Measurements from ENCODE around the gene SORL1. TPM values are rescaled to one million over a fixed set of nuclear protein-coding genes. Genes with fewer than 3 reads are reported as not detected.
"Not testable (repeated sequence)": the region's sequence is repeated elsewhere in the genome, so short reads cannot be mapped to it uniquely, and the experiment has no call there.

SORL1 gene
- total RNA-seq, 1 donor from 2014 or later = 4.3 TPM

DNA sequence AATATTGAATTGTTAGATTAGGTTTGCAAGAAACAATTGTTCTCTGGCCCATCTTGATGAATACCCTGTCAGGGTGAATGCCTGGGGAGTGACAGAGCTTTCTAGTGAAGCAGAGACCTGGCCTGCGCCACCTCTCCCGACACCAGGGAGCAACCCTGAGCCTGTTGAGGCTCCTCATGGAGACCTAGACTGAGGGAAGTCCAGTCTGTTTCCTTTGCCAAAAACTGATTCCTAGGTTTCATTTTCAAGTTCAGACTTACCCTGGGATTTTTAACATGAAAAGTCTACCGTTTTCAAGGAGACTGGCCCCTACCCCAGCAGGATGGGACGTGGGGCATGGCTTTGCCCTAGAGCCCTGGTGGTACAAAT, 174.4 kb downstream of the SORL1 start:
- no peak for DNase-seq (ENCODE audit: low read depth)

DNA sequence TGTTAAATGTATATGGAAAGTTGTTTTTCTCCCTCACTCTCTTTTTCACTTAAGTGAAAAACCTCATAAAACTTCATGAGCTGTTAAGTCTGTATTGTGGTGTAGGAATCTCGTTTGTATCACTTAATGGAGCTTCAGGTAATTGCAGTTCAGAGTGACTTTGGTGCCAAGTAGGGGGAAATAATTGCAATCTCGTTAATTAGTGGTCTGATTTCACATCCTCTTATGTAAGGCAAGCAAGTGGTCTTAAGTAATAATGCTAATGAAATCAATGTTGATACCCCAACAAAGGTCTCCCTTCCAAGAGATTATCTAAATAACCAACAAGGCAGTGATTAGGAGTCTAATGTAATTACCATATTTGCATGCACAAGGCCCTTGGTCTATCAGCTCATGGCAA, 174.9 kb downstream of the SORL1 start:
- DNase-seq (ENCODE audit: low read depth) = no peak

DNA sequence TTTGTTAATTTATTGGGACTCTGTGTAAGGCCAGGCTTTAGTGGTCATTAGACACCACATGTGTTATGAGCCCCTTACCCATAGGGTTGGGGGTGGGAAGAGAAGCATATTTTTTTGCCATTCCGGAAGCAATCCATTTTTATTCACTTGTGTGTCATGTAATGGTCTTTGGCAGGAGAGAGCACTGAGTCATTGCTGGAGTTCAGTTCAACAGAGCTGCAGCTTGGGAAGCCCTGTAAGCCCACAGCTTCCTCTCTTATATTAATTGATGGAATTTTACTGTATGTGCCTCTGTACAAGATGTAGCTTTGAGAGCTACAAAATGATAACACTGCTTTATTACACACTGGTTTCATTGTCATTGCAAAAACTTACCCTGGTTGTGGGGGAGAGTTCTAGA, 177.9 kb downstream of the SORL1 start:
- peak; percentile 52 for DNase-seq (ENCODE audit: low read depth)

DNA sequence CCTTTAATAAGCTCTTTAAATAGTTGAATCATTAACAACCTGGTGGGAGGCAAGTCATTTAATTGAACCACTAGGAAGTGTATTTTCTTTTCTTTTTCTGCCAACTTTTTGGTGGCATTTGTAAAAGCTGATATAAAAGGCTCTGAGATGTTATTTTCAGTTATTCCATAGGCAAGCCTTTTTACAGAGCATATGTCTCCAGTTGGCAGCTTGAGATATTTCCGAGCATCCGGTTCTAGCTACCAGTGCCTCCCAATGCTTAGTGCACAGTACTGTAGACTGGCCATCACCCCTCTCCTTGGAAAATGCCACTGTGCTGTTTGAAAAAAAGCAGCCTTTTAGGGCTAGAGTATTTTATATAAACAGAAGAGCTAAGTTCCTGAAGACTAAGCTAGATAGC, 179.3 kb downstream of the SORL1 start:
- DNase-seq (ENCODE audit: low read depth) = no peak

DNA sequence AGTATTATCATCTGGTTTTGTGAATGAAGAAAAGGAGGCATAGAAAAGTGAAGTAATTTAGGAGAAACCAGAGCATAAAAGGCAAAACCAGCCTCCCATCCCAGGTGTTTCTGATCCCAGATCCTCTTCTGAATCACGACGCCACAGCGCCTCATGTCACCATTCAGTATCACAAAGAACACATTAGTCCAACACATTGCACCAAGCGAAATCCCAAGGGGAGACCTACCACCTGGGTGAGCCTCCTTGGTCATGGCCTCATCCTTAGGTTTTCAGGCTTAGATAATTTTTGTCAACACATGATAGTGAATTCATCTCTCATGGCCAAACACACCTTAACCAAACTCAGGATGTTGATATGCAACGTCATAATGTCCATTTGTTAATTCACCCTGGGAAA, 182.2 kb downstream of the SORL1 start:
- DNase-seq (ENCODE audit: low read depth) = no peak

DNA sequence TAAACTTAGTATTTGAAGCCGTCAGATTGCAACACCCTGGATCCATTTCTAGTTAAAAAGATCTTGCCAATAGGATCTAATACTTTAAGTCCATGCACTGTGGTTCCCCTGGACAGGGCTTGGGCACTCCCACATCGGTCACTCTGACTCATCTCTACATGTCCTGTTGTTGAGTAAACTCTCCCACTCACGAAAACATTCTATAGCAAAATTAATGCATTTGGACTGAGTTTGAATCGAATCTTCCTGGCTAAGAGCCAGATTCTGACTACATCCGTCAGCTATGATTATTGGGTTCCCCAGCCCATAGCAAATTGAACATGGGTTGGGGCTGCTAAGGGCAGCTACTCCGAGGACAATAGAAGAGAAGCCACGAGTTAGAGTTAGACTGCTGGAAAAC, 182.8 kb downstream of the SORL1 start:
- DNase-seq (ENCODE audit: low read depth) = peak; percentile 55

DNA sequence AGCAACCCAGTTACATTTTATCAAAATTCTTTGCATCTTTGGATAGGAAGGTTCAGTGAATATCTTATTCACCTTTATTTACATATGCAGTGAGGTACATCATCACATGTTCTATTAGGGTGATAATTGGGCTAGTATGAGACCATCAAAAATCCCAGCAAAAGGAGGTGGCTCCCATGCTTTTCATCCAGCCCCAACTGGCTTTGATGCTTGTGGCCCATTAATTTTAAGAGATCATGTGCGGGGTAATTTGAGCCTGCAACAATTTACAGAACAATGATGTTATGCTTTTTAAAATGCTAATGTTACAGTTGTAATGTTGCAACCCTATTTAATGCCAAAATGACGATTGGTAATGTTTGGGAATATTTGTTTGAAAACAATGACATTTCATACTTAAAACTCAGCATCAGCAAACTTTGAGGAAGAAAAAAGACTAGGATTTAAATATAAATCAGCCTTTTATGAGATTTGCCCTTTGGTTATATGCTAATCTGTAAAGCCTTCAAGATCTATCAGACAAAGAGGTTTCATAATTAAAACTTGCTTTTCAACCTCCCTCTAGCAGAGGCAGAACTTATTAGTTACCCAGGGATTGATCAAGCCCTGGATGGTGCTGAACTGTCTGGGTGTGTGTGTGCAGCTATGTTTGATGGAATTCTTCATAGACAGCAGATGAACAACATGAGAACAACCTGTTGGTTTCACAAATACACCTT, 184.1 kb downstream of the SORL1 start:
- DNase-seq (ENCODE audit: low read depth) = no peak

DNA sequence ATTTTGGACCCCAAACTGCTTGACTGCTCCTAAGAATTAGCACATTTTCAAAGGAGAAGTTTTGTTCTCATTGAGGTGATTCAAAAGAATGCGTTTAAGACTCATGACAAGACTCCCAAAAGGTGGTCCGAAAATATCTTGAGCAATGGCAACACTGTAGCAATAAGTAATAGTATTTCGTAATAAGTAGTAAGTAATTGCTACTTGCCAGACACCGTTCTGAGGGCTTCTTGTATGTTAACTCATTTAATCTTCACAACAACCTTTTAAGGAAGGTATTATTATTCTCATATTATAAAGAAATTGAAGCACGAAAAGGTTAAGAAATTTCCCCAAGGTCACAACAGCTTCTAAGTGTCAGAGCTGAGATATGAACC, 184.7 kb downstream of the SORL1 start:
- DNase-seq (ENCODE audit: low read depth) = no peak

DNA sequence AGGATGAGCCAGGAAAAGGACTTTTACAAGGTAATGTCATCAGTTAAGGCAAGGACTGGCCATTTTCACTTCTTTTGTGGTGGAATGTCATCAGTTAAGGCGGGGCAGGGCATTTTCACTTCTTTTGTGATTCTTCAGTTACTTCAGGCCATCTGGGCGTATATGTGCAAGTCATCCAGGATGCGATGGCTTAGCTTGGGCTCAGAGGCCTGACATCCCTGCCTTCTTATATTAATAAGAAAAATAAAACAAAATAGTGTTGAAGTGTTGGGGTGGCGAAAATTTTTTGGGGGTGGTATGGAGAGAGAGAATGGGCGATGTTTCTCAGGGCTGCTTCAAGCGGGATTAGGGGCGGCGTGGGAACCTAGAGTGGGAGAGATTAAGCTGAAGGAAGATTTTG, 185.5 kb downstream of the SORL1 start:
- not testable (repeated sequence) for DNase-seq (ENCODE audit: low read depth)

DNA sequence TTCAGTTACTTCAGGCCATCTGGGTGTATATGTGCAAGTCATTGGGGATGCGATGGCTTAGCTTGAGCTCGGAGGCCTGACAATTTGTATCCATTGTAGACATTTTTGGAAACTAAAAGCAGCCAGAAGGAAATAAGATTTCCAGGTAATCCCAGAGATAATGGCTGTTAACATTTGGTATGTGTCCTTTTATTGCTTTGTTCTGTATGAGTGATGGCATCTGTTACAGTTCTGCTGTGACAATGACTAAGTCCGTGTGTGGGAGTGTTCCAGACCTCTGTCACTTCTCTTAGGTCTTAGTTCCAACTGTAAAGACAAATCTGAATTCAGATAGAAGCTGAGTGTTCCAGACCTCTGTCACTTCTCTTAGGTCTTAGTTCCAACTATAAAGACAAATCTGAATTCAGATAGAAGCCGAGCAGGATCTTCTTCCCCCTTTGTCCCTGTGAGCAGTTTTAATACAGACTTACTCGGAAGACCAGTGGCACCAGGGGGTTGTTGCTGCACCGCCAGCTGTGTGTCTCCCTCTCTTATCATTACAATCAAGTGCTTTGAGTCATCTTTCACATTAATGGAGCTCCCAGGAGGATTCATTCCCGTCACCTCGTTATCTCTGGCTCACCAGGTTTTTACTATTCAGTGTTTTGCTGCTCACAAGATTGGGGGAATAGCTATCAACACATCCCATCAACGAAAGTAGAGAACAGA, 191.5 kb downstream of the SORL1 start:
- no peak for DNase-seq (ENCODE audit: low read depth)

DNA sequence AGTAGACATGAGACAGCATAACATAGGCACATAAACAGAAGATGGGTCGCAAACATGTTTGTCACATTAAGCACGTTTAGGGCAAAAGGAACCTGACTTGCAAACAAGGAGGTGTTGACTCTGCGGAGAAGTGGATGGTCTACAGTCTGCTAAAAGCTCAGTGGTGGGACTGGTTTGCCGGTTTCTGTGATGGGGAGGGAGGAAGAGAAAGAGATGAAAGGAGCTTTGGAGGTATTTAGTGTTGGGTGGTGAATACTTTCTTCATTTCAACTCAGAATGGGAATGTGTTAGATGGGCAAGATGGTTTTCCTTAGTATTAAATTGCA, 192.0 kb downstream of the SORL1 start:
- no peak for DNase-seq (ENCODE audit: low read depth)

DNA sequence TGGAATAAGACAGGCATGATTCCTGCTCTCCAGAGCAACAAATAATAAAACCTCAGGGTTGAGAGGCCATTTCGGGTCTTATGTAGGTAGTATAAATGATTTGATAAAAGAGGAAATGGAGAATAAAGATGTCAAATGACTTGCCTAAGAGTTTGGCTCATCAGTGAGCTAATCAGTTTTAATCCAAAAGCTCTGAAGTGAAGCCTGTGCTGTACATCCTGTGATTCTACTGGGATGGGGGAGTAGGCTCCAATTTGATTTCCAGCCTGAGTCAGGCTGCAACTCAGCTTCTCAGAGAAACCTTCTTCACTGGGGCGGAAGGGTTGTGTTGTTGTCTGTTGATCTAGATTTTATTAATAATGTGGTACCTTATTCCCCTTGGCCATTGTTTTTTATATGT, 192.9 kb downstream of the SORL1 start:
- no peak for DNase-seq (ENCODE audit: low read depth)

DNA sequence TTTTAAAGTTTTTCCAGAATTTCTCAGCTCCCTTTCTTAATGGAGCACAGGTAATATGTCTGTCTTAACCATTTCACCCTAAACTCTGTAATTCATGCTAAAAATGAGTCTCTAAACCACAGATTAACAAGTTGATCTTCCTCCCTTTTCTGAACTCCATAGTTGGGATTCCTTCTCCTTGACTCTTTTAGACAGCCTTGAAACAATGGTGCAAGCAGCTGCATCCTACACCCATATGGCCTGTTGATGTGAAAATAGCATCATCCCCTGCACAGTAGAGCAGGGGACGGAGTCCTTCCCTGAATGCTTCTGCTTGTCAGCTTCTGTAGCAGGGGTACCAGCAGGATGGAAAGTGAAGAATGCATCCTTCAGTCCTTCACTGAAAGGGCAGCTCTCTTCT, 193.5 kb downstream of the SORL1 start:
- DNase-seq (ENCODE audit: low read depth) = no peak

DNA sequence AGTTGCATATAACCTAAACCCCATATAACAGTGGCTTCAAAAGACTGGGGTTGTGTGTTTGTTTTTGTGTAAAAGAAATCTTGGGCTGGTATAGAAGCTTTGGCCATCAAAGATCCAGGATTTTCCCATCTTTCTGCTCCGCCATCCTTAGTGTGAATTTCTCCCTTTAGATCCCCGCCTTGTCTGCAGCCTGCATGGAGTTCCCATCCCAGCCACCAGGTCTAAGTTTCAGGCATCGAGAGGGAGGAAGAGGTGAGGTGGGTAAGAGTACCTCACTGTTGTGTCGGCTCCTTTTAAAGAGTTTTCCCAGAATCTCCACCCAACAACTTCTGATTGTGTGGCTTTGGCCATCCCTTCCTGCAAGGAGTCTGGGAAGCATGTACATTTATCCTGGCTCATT, 196.2 kb downstream of the SORL1 start:
- no peak for DNase-seq (ENCODE audit: low read depth)

DNA sequence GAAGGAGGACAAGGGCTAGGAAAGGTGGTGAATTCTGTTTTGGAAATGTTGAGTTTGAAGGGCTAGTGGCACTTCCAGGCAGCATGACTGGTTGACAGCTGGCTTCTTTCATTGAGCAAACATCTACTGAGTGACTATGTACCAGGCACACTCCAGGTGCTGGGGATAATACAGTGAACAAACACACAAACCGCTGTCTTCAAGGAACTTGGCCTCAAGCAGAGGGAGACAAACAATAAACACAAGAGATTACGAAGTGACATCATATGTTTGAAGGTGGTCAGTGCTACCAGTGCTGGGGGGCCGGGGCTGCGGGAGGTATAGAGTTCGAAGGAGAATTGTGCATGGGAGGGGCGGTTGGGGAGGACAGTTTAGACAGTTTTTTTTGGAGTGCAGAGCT, 197.7 kb downstream of the SORL1 start:
- no peak for DNase-seq (ENCODE audit: low read depth)

DNA sequence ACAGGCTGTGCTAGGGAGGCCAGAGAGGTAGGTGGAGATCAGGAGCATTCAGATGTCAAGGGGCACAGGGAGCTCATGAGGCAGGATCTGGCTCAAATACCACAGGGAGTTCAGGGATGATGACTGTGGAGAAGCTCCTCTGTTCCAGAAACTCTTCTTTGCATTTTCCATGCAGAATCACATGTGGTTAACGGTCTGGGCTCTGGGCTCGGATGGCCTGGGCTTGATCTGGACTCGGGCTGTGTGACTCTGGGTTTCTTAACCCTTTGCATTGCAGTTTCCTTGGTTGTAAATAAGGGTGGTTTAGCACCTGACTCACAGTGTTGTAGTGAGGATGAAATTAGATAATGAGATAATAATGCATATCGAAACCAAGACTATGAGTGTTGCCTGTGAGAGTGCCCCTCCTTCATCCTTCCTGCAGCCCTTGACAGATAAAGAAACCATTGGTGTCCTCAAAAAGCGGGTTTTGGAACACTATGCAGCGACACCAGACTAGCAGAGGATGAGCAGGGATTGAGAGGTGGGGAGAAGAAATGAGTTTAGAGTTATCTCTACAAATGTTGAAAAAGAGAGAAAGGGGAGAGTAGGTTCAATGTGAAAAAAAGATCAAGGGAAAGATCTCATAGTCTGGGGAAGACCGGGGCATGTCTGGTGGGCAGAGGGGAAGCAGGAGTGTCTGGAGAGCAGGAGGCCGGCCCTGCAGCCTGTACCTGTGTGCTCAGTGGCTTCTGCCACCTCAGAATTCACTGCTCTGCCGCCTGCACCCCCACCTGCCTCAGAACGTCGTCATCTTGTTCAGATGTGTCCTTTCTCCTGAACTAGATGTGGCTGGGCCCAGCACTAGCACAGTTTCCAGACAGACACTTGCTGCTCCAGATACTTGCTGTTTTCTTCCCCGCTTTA, 198.5 kb downstream of the SORL1 start:
- DNase-seq (ENCODE audit: low read depth) = no peak

DNA sequence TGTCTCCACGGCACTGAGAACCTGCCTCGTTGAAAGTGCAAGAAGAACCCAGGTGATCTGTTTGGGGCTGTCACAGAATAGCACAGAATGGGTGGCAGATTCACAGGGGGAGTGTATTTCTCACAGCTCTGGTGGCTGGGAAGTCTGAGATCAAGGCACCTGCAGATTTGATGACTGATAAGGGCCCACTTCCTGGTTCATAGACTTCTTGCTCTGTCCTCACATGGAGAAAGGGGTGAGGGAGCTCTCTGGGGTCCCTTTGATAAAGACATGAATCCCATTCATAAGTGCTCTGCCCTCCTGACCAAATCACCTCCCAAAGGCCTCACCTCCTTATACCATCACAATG, 199.1 kb downstream of the SORL1 start:
- DNase-seq (ENCODE audit: low read depth) = no peak

DNA sequence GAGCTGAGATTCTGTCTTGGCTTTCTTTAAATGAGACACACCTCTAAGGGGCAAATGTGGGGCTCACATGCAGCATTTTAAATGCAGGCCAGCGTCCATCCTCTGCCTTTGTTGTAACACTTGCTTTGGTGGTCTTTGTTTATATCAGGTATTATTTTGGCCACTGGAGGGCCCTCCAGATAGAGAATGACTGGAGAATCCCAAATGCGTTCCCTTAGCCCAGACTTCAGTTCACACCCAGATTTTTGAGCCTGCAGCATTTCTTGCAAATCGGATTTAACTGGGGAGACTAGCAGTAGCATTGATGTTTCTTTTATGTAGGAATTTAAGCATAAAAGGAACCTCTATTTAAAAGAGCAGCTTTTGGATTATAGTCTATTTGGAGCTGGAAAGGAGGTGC, 200.9 kb downstream of the SORL1 start:
- DNase-seq (ENCODE audit: low read depth) = no peak

DNA sequence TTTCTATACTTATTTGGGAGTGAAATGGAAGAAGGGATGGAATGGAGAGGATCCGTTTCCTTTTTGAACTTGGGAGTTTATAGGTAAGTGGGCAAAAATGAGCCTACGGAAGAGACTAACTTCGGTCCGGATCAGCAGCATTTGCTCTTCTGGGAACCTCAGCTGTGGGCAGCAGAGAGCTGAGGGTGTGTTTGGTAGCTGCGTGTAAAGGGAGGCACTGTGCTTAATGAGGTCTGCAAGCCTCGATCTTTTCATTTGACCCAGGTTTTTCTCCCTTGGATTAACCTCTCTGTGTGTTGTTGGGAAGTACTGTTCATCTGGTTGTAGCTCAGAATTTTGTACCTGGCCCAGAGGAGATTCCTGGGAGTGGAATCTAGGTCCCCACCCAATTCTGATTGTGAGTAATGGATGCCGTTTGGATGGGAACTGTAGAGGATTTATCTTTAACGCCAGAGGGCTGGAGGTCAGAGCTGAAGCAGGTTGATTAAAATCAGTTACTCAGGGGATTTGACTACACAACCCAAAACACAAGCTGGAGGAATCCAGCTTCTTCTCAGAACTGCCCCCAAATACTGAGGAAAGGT, 202.2 kb downstream of the SORL1 start:
- DNase-seq (ENCODE audit: low read depth) = no peak

DNA sequence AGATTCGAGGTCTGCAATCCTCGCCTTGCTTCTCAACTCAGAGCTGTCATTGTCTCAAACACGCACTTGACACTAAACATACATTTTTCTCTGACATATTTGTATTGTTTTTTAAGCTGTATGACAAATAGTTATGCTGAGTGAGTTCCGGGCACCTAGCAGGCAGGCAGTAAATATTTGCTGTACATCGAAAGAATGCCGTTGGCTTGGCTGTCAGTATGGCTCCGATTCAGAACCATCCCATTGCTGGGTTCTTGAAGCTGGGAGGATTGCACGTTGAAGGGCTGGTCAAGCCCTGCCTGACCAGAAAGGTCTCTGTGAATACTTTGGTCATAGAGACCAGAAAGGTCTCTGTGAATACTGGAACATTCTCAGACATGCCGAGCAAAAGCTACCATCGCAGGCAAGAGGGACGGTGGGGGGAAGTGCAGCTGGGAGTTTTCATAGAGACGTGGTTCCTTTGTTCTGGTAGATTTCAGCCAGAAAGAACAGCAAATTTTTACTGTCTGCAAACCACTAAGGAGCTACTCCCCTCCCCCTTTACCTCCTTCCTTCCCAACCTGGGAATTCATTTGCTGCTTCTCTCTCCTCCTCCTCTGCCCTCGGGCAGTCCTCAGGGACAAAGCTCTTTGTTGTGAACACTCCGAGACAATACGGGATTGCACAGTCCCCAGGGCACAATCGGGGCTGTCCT, 202.9 kb downstream of the SORL1 start:
- no peak for DNase-seq (ENCODE audit: low read depth)

DNA sequence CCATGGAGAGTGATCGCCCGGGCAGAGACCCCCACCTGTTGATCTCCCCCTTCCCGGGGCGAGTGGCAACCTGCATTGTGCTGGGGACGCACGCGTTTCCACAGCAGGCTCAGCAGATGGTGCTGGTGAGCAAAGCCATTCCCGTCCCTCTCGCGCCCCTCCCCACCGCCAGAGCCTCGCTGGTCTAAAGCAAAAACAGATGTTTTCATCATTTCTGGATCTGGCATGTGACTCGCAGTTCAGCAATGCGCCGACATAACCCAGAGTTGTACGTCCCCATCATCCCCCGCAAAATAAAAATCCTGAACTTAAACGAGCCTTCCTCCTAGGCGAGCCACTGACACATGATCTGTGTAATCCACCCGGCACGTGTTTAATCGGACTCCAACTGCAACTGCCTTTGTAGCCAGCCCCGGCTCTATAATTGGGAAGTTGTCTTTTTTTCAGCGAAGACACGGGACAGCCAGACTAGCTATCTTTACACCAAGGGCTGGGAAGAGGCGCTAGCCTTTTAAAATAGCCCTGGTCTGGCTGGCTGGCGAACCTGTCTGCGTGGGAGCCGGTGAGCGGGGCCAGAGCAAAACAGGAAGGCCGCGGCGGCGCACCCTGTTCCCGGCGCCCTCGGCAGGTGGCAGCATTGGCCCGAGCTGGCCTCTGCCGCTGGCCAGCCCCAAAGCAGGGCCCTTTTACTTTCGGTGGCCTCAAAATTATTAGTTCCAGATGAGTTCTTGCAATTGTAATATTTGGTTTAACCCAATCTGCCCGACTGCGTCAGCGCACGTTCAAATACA, 203.6 kb downstream of the SORL1 start:
- DNase-seq (ENCODE audit: low read depth) = peak; percentile 60

Measured in renal cortical epithelial cell (primary cell).